Rectal smooth muscle tissue (tissue), 1 donor: Measurements from ENCODE around the gene TTC9C.
A peak's percentile ranks its signal among the peaks of the same experiment; 100 is the strongest.
"Not testable (repeated sequence)": the region's sequence is repeated elsewhere in the genome, so short reads cannot be mapped to it uniquely, and the experiment has no call there.

Experiments used
- H3K27ac ChIP-seq: one replicate; pipeline ENCODE4 v1.7.0; 2013; ENCODE audit warnings: low read depth, low read length, inconsistent platforms
- H3K27me3 ChIP-seq: one replicate; pipeline ENCODE4 v1.7.0; 2013; ENCODE audit warnings: low read length; ENCODE audit not compliant: control insufficient read depth, insufficient read depth
- H3K36me3 ChIP-seq: one replicate; pipeline ENCODE4 v1.7.0; 2013; ENCODE audit warnings: low read length; ENCODE audit not compliant: control insufficient read depth, insufficient read depth
- H3K4me1 ChIP-seq: one replicate; pipeline ENCODE4 v1.7.0; 2013; ENCODE audit warnings: low read length; ENCODE audit not compliant: control insufficient read depth, insufficient read depth
- H3K4me3 ChIP-seq: one replicate; pipeline ENCODE4 v1.7.0; 2013; ENCODE audit warnings: low read length
- H3K9ac ChIP-seq: one replicate; pipeline ENCODE4 v1.7.0; 2013; ENCODE audit warnings: low read length

The TTC9C gene

GRCh38 chr11:62703921-62704320 is 24.4 kb upstream of the TTC9C start:
- H3K4me3 ChIP-seq, H3K27ac ChIP-seq, H3K27me3 ChIP-seq, H3K9ac ChIP-seq, H3K36me3 ChIP-seq: not testable (repeated sequence)
- peaks cover 12% of the 10 kb centered on the region for H3K4me1 ChIP-seq

GRCh38 chr11:62705413-62705812 is 22.9 kb upstream of the TTC9C start:
- Histone ChIP-seq H3K4me3 (peak overlapping the region; percentile 91), H3K27me3 (no peaks in the 10 kb centered on the region), H3K36me3 (no peaks in the 10 kb centered on the region), H3K4me1 (peaks cover 17% of the 10 kb centered on the region), H3K27ac (peak overlapping the region; percentile 71), H3K9ac (peak overlapping the region; percentile 29)

- no peaks in the 10 kb centered on the region for H3K36me3 ChIP-seq
- peak overlapping the region; percentile 91 for H3K4me3 ChIP-seq
- no peaks in the 10 kb centered on the region for H3K27me3 ChIP-seq
- H3K4me1 ChIP-seq = peaks cover 17% of the 10 kb centered on the region
- peak overlapping the region; percentile 87 for H3K27ac ChIP-seq
- peak overlapping the region; percentile 53 for H3K9ac ChIP-seq
These were observed 22.1 kb upstream of the TTC9C start for GRCh38 chr11:62705880-62706849.

GRCh38 chr11:62706850-62707247 is 21.4 kb upstream of the TTC9C start:
- Histone ChIP-seq H3K27me3 (no peaks in the 10 kb centered on the region), H3K4me3 (peak overlapping the region; percentile 87), H3K4me1 (peaks cover 17% of the 10 kb centered on the region), H3K36me3 (no peaks in the 10 kb centered on the region), H3K9ac (peak overlapping the region; percentile 53), H3K27ac (peak overlapping the region; percentile 87)

GRCh38 chr11:62707277-62707861 is 20.9 kb upstream of the TTC9C start, which contains the start of the genes BSCL2 and GNG3:
Gene BSCL2 (minus strand): TSS chr11:62707424. CDS start chr11:62707195, 229 bp downstream.
Gene GNG3 (plus strand): TSS chr11:62707676. CDS start chr11:62708296, 620 bp downstream.
- peaks cover 17% of the 10 kb centered on the region for H3K4me1 ChIP-seq
- peaks cover 4% of the 10 kb centered on the region for H3K36me3 ChIP-seq
- H3K27me3 ChIP-seq = no peaks in the 10 kb centered on the region
- peak within 1 kb of the TSS; percentile 91 for H3K4me3 ChIP-seq
- H3K9ac ChIP-seq = peak within 1 kb of the TSS; percentile 53
- peak within 1 kb of the TSS; percentile 87 for H3K27ac ChIP-seq

- no peak overlapping the region for H3K27ac ChIP-seq
- H3K4me3 ChIP-seq = peak overlapping the region; percentile 91
- H3K9ac ChIP-seq = peak overlapping the region; percentile 82
- no peaks in the 10 kb centered on the region for H3K27me3 ChIP-seq
- H3K36me3 ChIP-seq = peaks cover 7% of the 10 kb centered on the region
- peaks cover 17% of the 10 kb centered on the region for H3K4me1 ChIP-seq
These were observed 19.9 kb upstream of the TTC9C start for GRCh38 chr11:62708392-62708791.

GRCh38 chr11:62708793-62709192 is 19.5 kb upstream of the TTC9C start:
- peak overlapping the region; percentile 82 for H3K9ac ChIP-seq
- peaks cover 17% of the 10 kb centered on the region for H3K4me1 ChIP-seq
- H3K27me3 ChIP-seq = no peaks in the 10 kb centered on the region

GRCh38 chr11:62709247-62710000 is 18.9 kb upstream of the TTC9C start:
- peak overlapping the region; percentile 91 for H3K4me3 ChIP-seq
- H3K27me3 ChIP-seq = no peaks in the 10 kb centered on the region
- H3K27ac ChIP-seq = peak overlapping the region; percentile 95
- peaks cover 13% of the 10 kb centered on the region for H3K36me3 ChIP-seq
- peak overlapping the region; percentile 82 for H3K9ac ChIP-seq
- H3K4me1 ChIP-seq = peaks cover 17% of the 10 kb centered on the region

More at GRCh38 chr11:62708793-62709192, 19.5 kb upstream of the TTC9C start:
- peak overlapping the region; percentile 78 for H3K27ac ChIP-seq
- H3K4me3 ChIP-seq = peak overlapping the region; percentile 91
- H3K36me3 ChIP-seq = peaks cover 8% of the 10 kb centered on the region

GRCh38 chr11:62710001-62710345 is 18.3 kb upstream of the TTC9C start:
- no peaks in the 10 kb centered on the region for H3K27me3 ChIP-seq
- H3K27ac ChIP-seq = peak overlapping the region; percentile 95
- H3K4me3 ChIP-seq = peak overlapping the region; percentile 80
- H3K36me3 ChIP-seq = peaks cover 17% of the 10 kb centered on the region
- H3K9ac ChIP-seq = peak overlapping the region; percentile 80
- peaks cover 17% of the 10 kb centered on the region for H3K4me1 ChIP-seq

GRCh38 chr11:62712276-62712812 is 15.9 kb upstream of the TTC9C start:
- no peak overlapping the region for H3K4me3 ChIP-seq
- H3K9ac ChIP-seq = no peak overlapping the region
- H3K27ac ChIP-seq = no peak overlapping the region
- peaks cover 11% of the 10 kb centered on the region for H3K4me1 ChIP-seq
- H3K36me3 ChIP-seq = peaks cover 38% of the 10 kb centered on the region
- no peaks in the 10 kb centered on the region for H3K27me3 ChIP-seq

- Histone ChIP-seq H3K27me3 (no peaks in the 10 kb centered on the region), H3K4me3 (no peak overlapping the region), H3K9ac (no peak overlapping the region), H3K4me1 (peaks cover 11% of the 10 kb centered on the region), H3K36me3 (peaks cover 39% of the 10 kb centered on the region), H3K27ac (no peak overlapping the region)
These were observed 15.4 kb upstream of the TTC9C start for GRCh38 chr11:62712861-62713260.

- Histone ChIP-seq H3K27ac (no peak overlapping the region), H3K4me1 (peaks cover 11% of the 10 kb centered on the region), H3K36me3 (peaks cover 39% of the 10 kb centered on the region), H3K4me3 (no peak overlapping the region), H3K9ac (no peak overlapping the region), H3K27me3 (no peaks in the 10 kb centered on the region)
These were observed 14.9 kb upstream of the TTC9C start for GRCh38 chr11:62713343-62713742.
